Measurements from ENCODE around the gene ITGA1.

The ITGA1 gene

DNA sequence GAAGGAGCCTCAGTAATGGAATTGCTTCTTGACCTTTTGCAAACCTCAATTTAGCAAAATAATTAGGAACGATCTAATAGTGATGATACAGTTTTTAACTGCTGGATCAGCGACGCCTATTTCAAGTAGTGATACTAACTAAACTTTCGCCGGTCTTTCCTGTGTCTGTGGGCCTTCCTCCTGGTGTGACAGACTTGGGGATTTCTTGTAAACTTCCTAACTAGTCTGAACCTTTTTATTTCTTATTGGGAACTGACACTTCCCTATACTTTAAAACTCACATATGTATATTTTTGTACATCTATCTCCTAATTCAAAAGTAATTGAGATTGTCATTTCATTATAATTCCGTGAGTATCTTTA lies 15.2 kb downstream of the ITGA1 start:
- H3K4me3 ChIP-seq (replicated peaks; ENCODE audit: low read depth, low read length), result peak overlapping the region; percentile 84
- TF ChIP-seq, protein P1, sequence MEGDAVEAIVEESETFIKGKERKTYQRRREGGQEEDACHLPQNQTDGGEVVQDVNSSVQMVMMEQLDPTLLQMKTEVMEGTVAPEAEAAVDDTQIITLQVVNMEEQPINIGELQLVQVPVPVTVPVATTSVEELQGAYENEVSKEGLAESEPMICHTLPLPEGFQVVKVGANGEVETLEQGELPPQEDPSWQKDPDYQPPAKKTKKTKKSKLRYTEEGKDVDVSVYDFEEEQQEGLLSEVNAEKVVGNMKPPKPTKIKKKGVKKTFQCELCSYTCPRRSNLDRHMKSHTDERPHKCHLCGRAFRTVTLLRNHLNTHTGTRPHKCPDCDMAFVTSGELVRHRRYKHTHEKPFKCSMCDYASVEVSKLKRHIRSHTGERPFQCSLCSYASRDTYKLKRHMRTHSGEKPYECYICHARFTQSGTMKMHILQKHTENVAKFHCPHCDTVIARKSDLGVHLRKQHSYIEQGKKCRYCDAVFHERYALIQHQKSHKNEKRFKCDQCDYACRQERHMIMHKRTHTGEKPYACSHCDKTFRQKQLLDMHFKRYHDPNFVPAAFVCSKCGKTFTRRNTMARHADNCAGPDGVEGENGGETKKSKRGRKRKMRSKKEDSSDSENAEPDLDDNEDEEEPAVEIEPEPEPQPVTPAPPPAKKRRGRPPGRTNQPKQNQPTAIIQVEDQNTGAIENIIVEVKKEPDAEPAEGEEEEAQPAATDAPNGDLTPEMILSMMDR (IDR thresholded peaks at IDR 0.05; ENCODE audit: low read depth, low read length, missing control alignments), result no peak
- DNase-seq (ENCODE audit: extremely low read depth, low read depth), result no peak

DNA sequence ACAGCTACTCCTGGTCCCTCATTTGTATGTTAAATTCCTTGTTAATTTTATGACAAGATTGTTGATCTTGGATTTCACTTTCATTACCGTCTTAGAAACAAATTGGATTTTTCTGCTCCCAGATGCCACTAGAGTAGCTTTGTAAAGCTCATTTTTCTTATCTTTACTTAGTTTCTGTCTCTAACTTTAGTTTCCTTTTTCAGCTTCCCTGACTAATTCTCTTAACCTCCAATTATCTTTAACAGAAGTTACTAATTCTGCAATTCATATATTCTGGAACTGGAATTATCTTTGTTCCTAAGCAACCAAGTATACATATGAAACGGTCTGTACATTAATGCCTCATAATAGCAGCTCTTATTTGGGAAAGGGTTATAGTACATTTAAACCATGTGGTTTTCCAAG lies 16.7 kb downstream of the ITGA1 start:
- TF ChIP-seq, protein P1 (IDR thresholded peaks at IDR 0.05; ENCODE audit: low read depth, low read length, missing control alignments), result no peak
- H3K4me3 ChIP-seq (replicated peaks; ENCODE audit: low read depth, low read length), result no peak overlapping the region
- DNase-seq (ENCODE audit: extremely low read depth, low read depth), result no peak

DNA sequence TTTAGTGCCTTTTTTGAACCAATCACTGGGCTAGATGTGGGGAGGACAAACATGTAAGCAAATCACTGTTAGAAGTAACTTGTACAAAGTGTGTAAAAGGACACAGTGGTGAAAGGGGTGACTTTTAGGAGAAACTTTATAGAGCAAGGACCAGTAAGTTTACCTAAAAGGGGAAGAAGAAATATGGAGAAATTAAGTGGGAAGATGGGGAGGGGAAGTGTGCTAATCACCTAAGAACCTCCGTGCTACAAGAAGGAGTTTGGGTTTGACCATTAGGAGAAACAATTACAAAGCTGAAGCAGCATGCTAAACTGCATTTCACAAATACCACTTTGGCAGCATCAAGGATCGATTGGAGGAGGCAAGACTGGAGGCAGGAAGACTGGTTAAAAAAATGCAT lies 17.3 kb downstream of the ITGA1 start:
- no peak overlapping the region for H3K4me3 ChIP-seq (replicated peaks; ENCODE audit: low read depth, low read length)
- TF ChIP-seq, protein P1 (IDR thresholded peaks at IDR 0.05; ENCODE audit: low read depth, low read length, missing control alignments), result no peak
- no peak for DNase-seq (ENCODE audit: extremely low read depth, low read depth)

DNA sequence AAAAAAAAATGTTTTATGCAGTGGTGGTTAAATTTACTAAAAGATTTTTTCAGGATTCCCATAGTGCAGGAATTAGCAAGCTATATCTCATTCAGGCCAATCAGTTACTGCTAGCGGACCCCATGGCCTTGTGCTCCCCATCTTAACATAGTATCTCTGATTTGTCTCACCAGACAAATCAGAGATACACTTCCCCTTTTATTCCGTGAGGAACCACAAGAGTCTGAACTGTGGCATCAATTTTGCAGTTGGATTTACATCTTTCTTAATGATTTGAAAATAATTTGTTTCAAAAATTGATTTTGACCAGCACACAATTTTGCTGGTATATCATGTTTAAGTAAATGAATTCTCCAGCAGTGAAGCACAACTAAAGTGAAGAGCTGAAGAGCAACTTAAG lies 17.9 kb downstream of the ITGA1 start:
- TF ChIP-seq, protein P1 (IDR thresholded peaks at IDR 0.05; ENCODE audit: low read depth, low read length, missing control alignments), result no peak

DNA sequence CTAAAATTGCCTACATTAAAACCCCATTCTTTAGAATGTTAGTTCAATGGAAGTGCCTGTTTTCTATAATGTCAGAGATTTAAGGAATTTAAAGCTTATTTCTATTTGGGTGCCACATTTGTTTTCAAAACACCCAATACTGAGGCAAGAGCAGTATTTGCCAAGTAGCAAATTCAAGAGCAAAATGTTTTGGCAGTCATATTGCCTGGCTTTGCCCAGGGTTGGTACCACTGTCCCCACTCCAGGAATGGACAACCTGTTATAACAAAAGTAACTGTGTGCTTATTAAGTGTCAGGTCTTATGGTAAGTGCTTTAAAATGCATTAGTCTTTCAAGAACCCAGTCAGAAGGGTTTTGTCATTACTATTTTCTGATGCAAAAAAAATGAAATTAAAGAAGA lies 19.3 kb downstream of the ITGA1 start:
- DNase-seq (ENCODE audit: extremely low read depth, low read depth), result no peak
- TF ChIP-seq, protein P1 (IDR thresholded peaks at IDR 0.05; ENCODE audit: low read depth, low read length, missing control alignments), result no peak
- H3K4me3 ChIP-seq (replicated peaks; ENCODE audit: low read depth, low read length), result no peak overlapping the region

More for the DNA sequence above, 17.9 kb downstream of the ITGA1 start:
- DNase-seq (ENCODE audit: extremely low read depth, low read depth), result no peak
- no peak overlapping the region for H3K4me3 ChIP-seq (replicated peaks; ENCODE audit: low read depth, low read length)

DNA sequence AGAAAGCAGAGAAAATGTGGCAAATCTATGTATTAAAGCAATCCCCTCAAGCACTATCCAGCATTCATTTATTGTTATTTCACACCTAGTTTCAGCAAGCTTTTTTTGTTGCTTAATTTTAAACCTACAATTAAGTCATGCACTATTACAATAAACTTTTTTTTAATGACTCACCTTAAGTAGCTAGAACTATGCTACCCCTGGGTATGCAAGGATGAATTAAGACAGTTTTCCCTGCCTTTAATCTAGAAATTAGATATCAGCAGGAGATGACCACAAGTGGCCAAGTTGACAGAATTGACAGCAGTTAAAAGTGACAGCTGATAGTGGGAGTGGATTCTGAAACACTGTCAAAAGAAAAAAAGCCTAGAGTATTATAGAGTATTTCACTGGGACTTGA lies 20.0 kb downstream of the ITGA1 start:
- H3K4me3 ChIP-seq (replicated peaks; ENCODE audit: low read depth, low read length), result no peak overlapping the region
- TF ChIP-seq, protein P1 (IDR thresholded peaks at IDR 0.05; ENCODE audit: low read depth, low read length, missing control alignments), result no peak

DNA sequence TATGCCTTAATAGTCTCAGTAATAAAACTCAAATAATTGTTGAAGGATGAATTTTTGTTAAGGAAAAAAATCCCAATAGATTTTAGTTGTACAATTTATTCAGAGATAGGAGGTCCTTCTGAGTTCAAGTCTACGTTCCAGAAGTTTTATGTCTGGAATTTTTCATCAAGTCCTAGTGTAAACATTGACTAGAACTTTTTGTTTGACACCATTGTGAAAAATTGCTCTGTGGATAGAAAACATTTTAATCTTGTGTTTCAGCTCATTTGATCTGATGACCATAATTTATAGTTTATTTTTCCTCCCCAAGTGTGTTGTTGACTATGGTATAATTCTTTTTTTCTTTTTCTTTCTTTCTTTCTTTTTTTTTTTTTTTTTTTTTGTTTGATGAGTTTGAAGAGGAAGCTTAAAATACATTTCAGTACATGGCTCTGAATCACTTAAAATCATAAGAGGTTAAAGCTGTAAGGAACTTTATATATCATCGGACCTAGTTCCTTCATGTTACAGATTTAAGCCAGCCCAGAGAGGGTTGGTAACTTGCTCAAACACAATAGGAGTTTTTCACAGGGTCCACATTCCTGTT lies 20.7 kb downstream of the ITGA1 start:
- no peak for DNase-seq (ENCODE audit: extremely low read depth, low read depth)

More for the DNA sequence above, 20.0 kb downstream of the ITGA1 start:
- DNase-seq (ENCODE audit: extremely low read depth, low read depth), result no peak

More for the DNA sequence above, 20.7 kb downstream of the ITGA1 start:
- no peak overlapping the region for H3K4me3 ChIP-seq (replicated peaks; ENCODE audit: low read depth, low read length)
- TF ChIP-seq, protein P1 (IDR thresholded peaks at IDR 0.05; ENCODE audit: low read depth, low read length, missing control alignments), result no peak
